ENCODE data around the gene C6orf58.

The C6orf58 gene

GRCh38 chr6:127547904-127548649 is 28.9 kb upstream of the C6orf58 start:
- DNase-seq, result no peak
- Histone ChIP-seq H3K4me3 (ENCODE audit: low read depth, low read length) (no peak overlapping the region), H3K27me3 (ENCODE audit: insufficient read depth, low read depth, severe bottlenecking) (no peaks in the 10 kb centered on the region), H3K9me3 (ENCODE audit: severe bottlenecking) (no peaks in the 10 kb centered on the region), H3K36me3 (no peaks in the 10 kb centered on the region), H3K27ac (no peak overlapping the region)
- TF ChIP-seq, protein P1, sequence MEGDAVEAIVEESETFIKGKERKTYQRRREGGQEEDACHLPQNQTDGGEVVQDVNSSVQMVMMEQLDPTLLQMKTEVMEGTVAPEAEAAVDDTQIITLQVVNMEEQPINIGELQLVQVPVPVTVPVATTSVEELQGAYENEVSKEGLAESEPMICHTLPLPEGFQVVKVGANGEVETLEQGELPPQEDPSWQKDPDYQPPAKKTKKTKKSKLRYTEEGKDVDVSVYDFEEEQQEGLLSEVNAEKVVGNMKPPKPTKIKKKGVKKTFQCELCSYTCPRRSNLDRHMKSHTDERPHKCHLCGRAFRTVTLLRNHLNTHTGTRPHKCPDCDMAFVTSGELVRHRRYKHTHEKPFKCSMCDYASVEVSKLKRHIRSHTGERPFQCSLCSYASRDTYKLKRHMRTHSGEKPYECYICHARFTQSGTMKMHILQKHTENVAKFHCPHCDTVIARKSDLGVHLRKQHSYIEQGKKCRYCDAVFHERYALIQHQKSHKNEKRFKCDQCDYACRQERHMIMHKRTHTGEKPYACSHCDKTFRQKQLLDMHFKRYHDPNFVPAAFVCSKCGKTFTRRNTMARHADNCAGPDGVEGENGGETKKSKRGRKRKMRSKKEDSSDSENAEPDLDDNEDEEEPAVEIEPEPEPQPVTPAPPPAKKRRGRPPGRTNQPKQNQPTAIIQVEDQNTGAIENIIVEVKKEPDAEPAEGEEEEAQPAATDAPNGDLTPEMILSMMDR (IDR thresholded peaks at IDR 0.05; ENCODE audit: low read depth, low read length), result no peak

DNA sequence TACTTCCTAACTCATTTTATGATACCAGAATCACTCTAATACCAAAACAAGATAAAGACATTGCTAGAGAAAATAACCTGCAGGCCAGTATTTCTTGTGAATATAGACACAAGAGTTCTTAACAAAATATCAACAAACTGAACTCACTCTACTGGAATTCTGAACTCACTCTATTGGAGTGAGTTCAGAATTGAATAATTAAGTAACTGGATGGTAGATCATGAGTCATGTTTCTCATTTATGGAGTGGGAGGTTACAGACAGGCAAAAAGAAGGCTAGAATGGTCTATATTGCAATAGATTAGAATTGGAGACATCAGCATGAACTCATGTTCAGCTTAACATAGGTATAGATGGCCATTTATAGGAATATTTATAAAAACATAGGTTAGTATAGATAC is 26.6 kb upstream of the C6orf58 start:
- no peaks in the 10 kb centered on the region for H3K36me3 ChIP-seq
- H3K4me3 ChIP-seq (ENCODE audit: low read depth, low read length), result no peak overlapping the region
- H3K27ac ChIP-seq, result no peak overlapping the region
- H3K27me3 ChIP-seq (ENCODE audit: insufficient read depth, low read depth, severe bottlenecking), result no peaks in the 10 kb centered on the region
- no peaks in the 10 kb centered on the region for H3K9me3 ChIP-seq (ENCODE audit: severe bottlenecking)
- TF ChIP-seq, protein P1 (IDR thresholded peaks at IDR 0.05; ENCODE audit: low read depth, low read length), result no peak
- DNase-seq, result no peak

GRCh38 chr6:127554435-127555006 is 22.5 kb upstream of the C6orf58 start:
- Histone ChIP-seq H3K9me3 (ENCODE audit: severe bottlenecking) (no peaks in the 10 kb centered on the region), H3K27ac (no peak overlapping the region), H3K36me3 (no peaks in the 10 kb centered on the region), H3K4me3 (ENCODE audit: low read depth, low read length) (no peak overlapping the region), H3K27me3 (ENCODE audit: insufficient read depth, low read depth, severe bottlenecking) (no peaks in the 10 kb centered on the region)
- TF ChIP-seq, protein P1 (IDR thresholded peaks at IDR 0.05; ENCODE audit: low read depth, low read length), result no peak
- no peak for DNase-seq

GRCh38 chr6:127561660-127562059 is 15.3 kb upstream of the C6orf58 start:
- Histone ChIP-seq H3K9me3 (ENCODE audit: severe bottlenecking) (no peaks in the 10 kb centered on the region), H3K27ac (no peak overlapping the region), H3K36me3 (no peaks in the 10 kb centered on the region), H3K4me3 (ENCODE audit: low read depth, low read length) (no peak overlapping the region), H3K27me3 (ENCODE audit: insufficient read depth, low read depth, severe bottlenecking) (no peaks in the 10 kb centered on the region)
- DNase-seq, result no peak
- TF ChIP-seq, protein P1 (IDR thresholded peaks at IDR 0.05; ENCODE audit: low read depth, low read length), result no peak

DNA sequence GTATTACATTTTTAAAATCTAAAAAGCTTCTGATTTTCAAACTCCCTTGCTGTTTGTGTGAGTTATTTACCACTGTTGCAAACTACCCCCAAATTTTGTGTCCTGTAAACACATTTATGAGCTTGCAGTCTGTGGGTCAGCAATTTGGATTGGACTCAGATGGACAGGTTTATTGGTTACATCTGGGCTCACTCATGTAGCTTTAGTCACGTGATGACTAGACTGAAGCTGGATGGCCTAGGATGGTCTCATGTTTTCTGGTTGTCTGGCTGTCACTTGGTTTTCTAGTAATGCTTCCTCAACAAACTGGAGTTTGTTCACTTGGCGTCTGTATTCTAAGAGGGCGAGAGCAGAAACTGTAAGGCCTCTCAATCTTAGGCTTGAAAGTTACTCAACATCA is 12.2 kb upstream of the C6orf58 start:
- no peaks in the 10 kb centered on the region for H3K36me3 ChIP-seq
- no peak overlapping the region for H3K4me3 ChIP-seq (ENCODE audit: low read depth, low read length)
- DNase-seq, result no peak
- TF ChIP-seq, protein P1 (IDR thresholded peaks at IDR 0.05; ENCODE audit: low read depth, low read length), result no peak
- H3K27ac ChIP-seq, result no peak overlapping the region
- no peaks in the 10 kb centered on the region for H3K9me3 ChIP-seq (ENCODE audit: severe bottlenecking)
- no peaks in the 10 kb centered on the region for H3K27me3 ChIP-seq (ENCODE audit: insufficient read depth, low read depth, severe bottlenecking)

Data from WERI-Rb-1 (cell line).